NCI-H748 treated with DMSO at 0.1 percent for 48 hours (cell line): ENCODE results near the gene TP53AIP1.

Experiments
- DNase-seq: peaks from one replicate; lab custom pipeline; 2025; lab: John Stamatoyannopoulos, UW

The TP53AIP1 gene

DNA sequence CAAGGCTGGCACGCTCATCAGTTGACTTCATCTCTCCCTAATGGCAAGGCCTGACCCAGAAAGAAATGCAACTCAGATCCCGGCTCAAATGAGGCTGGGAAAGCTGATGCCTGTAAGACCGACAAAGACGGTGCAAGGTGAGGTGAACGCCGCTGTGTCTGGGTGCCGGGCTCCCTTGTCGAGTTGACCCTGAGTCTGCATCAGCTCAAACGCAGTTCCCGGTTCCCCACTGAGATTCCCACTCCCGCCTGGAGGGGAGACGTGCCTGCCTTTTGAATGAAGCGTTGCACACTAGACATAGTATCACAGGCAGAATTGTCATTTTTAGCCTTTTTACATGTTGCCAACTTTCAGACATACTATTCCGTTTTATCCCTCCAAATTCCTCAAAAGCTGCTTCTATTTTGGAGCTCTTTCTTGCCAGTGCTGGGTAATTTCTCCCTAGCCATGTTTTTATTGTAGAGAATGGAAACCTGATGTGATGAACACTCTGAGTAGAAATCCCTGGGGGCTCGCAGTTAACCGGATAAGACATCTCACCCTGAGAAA is 831 bp upstream of the TP53AIP1 start:
- DNase-seq = no peak

DNA sequence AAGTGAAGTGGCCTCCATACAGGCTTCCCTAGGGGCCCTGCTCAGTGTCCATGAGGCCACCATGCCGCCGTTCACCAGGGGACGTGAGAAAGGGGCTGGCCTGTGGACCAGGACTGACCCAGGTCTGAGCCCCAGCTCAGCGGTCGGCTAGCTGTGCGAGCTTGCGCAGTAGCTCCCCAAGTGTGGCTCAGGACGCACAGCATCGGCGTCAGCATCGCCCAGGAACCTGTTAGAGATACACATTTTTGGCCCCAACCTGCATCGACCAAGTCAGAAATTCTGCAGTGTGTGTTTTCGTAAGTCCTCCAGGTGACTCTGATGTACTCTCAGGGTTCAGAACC is 429 bp downstream of the TP53AIP1 start:
- DNase-seq = no peak

DNA sequence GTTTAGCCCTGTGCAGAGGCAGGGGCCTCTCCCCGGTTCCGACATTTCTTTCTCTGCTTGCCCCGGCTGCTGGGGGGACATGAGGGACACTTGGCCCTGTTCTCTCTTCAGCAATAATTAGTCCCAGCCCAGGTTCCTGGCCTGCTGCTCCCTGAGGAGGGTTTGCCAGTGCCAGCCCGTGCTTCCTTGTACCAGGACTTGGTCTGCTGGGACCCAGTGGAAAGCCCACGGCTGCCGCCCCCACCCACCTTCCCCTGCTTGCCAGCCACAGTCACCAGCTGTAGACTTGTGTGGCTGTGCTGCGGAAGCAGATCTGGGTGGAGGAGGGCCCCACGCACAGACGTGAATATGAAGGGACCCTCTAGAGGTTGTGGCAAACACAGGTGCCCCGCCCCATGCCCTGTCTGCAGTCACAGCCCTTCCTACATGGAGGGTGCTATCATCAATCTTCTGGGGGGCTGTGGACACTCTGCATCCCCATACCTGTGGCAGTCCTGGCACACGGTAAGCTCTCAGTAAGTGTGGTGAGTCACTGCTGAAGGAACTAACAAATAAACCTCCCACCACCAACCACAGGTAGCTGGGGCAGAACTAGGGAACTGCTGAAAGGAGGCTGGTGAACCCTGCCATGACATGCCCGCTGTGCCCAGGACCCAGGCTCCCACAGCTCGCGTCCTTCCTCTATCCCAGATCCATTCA is 949 bp downstream of the TP53AIP1 start:
- DNase-seq = no peak

DNA sequence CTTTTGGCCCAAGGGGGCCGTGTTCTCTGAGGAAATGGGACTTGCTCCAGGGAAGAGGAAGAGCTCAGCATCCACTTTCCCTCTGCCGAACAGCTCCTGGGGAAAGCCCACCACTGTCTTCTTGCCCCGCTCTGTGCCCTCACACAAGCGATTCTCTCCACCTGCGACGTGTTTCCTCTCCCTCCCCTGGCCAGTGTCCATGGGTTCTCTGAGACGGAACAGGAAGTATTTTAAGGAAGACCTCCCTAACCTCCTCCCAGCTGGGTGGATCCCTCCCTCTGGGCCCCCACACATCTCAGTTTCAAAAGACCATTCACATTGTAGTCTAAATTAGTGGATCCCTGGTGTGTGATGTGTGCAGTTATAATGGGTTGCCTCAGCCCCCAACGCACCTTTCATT is 1.6 kb downstream of the TP53AIP1 start:
- DNase-seq = no peak

DNA sequence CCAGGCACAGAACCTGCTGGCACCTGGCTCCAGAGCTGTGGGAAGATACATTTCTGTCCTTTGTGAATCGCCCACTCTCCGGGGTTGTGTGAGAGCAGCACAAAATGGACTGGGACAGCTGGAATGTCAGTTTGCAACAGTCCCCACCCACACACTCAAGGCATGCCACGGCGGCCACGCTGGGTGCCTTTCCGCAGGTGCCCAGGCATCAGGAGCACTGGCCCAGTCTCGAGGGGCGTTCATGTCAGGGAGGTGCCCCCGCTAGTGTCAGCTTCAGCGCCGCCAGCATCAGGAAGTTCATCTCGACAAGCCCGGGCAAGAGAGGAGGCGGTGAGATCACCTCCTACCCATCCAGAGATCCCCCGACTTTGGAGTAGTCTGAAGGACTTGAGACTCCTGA is 2.1 kb downstream of the TP53AIP1 start:
- DNase-seq = no peak

DNA sequence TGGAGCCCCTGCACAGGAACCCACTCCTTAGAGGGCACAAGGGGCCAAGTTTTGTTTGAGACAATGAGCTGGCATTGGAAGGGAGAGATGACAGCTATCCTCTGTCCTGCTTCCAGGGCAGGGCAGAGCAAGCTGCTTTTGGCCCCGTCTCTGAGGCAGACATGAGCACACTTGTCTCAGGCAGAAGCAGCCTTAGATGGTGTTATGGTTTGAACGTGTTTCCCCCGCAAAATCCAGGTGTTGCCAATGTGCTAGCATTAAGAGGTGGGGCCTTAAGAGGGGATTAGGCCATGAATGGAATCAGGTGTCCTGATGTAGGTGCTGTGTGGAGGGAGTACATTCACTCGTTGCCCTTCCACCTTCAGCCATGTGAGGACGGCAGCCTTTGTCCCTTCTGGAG is 2.5 kb downstream of the TP53AIP1 start:
- no peak for DNase-seq

DNA sequence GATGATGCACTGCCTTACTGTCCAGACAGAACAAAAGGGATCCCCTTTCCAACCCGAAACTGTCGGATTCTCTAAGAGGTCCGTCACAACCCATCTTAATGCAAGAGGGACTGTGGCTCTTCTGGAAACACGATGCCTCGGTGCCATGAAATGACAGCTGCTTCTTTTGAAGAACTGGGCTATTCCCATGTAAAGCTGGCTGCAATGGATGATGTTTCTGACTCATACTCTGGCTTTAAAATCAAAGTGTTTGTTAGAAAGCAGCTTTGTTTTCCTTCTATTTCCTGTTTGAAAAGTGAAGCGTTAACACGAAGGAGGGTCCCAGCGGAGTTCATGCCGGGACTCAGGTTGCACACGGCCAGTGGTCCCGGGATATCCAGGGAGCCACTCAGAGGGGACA is 3.1 kb downstream of the TP53AIP1 start:
- no peak for DNase-seq

DNA sequence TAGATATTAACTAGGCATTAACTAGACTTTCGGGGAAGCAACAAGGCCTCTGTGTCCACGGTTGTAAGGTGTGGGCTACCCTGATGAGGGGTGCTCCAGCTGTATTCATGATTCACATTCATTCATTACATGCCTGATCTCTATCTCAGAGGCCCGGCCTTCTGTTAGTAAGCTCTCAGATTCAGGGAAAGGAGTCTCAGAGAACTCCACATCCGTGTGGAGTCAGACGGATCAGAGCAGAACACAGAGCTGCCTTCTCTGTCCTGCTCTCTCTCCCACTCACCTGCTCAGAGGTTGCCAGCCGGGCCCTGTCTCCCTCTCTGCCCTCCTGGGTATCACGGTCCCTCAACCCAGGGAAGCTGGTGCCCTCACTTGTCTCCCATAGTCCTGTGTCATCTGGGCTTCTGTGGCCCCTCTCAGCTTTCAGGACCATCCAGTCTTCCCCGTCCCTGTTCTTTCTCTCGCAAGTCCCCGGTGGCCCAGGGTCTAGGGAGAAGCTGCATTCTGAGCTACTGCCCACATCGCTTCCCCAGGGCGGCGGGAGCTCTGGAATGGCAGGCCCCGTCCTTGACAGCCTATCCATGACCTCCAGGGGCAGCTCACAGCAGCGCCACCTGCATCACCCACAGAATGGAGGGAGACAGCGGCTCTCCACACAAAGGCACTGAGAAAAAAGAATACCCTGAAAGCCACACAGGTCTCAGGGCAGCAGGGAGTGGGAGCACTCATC is 4.3 kb downstream of the TP53AIP1 start:
- DNase-seq = no peak

DNA sequence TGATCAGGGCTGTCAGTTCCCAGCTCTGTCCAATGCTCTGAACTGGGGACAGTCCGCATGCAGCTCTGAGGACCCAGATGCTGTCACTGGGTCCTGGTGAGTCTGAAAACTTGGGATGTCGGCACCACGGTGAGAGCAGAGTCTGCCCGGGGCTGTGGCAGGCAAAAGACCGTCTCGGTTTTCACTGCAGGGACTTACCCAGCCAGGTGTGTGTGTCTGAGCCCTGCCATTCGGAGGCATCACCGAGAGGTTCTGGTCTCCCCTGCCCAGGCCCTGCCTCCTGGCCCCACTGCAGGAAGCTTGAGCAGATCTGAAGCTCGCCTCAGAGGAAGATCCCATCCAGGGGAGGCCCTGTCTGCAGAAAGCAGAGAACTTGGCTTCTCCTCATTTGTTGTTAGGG is 5.2 kb downstream of the TP53AIP1 start:
- DNase-seq = no peak

DNA sequence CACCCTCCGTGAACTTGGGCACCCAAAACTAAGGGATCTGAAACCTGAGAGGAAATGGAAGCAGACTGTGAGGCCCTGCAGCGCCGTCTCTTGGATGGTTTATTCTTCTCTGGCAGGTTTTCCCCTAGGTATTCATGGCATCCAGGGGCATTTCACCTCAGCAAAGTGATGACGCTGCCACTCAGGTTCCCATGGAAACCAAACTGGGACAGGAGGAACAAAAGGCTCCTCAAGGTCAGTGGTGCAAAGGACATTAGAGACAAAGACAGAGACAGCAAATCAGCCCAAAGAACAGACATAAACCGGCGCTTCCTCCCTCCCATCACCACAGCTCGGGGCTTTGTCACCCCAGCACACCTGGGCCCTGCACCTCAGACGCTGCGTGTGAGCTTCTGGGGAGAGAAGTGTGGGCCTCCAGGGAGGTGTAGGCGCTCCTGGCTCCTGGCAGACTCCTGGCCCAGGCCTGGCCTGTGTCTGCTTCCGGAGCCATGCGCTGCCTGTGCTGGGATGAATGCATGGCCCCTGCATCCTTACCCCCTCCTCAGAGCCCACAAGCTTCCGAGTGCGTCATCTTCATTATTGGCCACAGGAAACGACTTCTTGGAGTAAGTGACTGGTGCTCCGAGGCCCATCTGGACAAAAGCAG is 5.9 kb downstream of the TP53AIP1 start:
- no peak for DNase-seq

DNA sequence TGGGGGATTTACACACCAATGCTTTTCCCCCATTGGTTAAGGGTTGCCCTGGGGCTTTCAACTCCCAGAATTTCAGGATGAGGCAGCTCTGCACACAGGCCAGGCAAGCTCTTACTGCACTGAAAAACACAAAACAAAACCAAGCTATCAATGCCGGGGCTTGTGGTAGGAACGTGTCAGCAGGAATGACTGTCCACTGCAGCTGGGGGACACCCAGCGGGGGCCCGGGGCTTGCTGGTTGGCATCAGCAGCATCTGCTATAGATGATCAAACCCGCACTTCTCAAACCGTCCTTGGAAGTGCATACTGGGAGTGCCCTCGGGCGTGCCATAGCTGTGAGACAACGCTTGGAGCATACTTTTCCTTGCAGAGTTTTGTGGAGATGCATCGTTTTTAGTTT is 7.7 kb downstream of the TP53AIP1 start:
- DNase-seq = no peak

DNA sequence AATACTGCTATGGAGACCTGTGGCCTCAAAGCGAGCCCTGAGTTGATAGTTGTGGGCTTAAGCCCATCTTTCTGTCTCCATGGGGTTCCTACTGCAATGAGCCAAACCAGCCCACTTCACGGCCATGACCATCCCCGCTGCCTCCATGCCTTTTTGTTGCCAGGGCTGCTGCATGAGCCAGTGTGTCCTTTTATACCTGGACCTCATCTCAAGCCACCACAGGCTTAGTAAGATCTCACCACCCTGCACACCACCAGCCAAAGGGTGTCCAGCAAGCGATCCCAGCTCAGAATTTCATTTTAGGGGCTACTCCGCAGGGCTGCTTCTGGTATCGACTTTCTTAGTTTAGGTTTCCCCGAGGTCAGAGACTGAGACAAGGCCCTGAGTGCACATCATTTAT is 8.3 kb downstream of the TP53AIP1 start:
- DNase-seq = no peak

DNA sequence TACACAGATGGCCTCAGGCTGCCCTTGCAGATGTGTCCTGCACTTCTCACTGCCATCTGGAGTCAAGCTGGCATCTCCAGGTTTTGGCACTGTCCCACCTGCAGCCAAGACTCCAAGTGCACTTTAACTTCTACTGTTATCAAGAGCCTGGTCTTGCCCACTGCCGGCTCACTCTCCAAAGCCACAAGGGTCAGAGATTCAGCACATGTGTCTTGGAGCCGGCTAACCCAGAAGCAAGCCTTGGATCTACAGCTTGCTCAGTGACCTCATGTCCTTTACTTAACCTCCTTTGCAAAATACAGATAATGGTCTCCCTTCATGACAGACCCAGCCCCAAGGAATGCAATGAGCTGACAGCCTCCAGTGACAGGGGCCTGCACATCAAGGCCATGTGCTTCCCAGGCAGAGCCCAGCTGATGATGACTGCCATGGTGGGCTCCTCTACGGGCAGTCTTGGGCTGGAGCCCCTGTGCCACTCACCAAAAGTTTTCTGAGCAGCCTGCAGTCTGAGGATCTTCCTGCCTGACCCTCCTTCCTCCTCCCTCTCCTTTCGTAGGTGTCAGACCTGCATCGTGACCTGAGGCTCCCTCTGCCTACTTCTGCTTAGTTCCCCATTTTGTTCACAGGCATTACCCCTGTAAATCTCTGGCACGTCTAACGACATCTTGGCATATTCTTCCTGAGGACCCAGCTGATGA is 9.0 kb downstream of the TP53AIP1 start:
- DNase-seq = no peak

DNA sequence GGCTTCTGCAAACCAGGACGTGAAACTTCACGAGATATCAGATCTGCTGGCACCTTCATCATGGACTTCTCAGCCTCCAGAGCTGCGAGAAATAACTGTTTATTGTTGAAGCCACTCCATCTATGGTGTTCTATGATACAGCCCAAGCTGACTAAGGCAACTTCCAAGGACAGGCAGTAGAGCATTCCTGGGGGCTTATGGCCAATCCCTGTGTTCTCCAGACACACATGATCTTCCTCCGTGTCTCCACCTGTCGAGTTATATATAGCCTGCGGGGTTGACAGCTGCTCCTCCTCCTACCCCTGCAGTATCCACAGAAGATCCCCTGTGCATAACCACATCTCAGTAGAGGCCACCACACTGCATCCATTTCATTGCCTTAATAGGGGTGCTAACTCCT is 11.0 kb downstream of the TP53AIP1 start:
- DNase-seq = no peak

DNA sequence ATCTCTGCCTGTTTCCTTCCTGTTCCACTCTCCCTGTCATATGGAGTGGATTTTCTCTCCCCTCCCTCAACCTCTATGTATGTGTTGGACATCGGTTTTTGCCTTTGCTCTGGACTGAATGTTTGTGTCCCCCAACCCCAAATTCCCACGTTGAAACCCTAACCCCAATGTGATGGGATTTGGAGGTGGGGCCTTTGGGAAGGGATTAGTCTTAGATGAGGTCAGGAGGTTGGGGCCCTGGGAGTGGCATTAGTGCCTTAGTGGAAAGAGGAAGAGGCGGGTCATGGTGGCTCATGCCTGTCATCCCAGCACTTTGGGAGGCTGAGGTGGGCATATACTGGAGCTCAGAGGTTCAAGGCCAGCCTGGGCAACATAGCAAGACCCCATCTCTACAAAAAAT is 11.6 kb downstream of the TP53AIP1 start:
- DNase-seq = no peak

DNA sequence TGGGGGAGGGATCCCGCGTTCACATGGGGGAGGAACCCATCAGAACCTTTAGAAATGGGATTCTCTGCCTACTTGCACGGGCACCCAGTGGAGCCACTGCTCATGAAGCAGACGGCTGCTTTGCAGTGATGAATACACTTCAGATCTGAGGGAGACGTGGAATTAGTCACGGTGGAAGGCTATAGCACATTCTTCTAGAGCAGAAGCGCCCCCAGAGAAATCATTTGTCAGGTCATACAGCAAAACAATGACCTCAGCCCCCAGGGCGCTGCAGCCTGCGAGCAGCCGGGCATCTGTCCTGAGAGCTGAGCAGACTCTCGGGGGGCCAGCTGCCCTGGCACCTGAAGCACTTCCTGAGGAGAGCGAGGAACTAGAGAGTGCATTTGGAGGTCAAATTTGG is 12.7 kb downstream of the TP53AIP1 start:
- DNase-seq = no peak

DNA sequence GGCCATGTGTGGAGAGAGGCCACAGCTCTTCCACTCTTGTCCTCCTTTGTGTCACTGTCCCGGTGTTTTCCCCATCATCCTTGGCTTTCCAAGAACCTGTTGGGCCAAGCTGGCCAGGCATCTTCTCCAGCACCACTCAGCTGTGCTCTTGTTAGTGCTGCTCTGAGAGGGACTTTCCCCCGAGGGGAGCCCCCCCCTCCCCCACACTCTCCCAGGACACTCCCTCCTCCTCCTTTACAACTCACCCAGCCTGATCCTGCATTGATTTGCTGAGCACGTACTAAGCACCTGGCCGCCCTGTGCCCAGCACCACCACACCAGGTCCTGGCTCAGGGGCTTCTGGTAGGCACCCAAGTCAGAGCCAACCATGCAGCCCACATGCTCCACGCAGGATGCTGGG is 13.2 kb downstream of the TP53AIP1 start:
- no peak for DNase-seq

DNA sequence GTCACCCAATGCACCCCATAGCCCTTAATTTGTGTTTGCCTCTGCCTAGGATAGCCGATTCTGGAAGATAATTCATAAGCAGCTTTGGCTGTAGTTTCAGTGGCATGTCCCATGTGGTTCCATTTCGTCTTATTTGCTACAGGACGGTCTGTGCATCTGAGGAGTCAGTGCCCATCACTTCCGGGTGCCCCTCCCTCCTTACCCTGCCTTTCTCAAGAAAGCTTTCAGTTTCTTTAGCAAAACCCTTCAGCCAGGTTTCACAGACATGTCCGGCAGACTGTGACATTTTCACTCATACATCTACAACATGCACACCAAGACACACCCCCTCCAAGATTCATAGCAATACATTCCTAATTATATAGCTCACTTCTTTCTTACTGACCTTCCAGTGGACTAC is 14.3 kb downstream of the TP53AIP1 start:
- no peak for DNase-seq

DNA sequence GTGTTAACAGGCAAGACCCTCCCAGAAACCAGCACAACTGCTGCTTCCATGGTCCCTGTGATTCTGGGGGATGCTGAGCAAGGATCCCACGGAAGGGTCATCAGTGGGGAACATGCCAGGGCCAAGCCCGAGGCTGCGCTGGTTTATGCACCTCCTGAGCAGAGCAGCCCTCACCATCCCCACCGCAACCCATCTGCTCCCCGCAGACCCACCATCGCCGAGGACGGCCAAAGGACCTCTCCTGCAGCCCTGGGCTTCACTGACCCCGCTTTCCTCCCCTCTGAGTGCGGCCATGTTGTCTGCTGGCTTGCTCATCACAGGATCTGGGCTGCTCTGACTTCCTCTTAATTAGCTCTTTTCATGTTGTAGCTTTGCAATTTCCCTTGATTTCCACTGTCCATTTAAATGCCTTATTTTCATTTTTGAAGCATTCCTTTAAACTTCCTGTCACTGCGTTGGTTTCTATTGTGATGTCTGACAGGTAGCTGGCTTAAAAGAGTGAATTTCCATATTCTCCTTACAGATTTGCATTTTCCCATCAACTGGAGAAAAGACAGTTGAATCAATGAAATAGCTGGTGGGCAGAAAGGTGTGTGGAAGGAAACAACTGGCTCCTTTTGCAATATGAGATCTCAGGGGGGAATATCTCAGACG is 14.9 kb downstream of the TP53AIP1 start:
- DNase-seq = no peak

DNA sequence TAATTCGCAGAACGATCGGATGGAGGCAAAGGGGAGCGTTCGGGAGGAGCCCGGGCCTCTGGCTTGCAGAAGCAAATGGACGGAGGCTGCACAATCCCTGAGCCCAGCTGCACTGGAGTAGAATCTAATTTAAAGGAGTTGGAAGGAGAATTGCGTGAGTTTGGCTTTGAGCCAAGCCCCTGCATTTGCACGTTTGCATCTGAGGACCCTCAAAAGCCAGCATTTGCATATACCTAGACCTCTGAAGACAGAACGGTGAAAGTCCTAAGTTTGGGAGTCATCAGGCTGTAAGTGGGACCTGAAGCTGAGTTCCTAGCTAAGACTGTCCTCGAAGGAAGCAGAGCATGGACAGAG is 15.6 kb downstream of the TP53AIP1 start:
- DNase-seq = no peak

DNA sequence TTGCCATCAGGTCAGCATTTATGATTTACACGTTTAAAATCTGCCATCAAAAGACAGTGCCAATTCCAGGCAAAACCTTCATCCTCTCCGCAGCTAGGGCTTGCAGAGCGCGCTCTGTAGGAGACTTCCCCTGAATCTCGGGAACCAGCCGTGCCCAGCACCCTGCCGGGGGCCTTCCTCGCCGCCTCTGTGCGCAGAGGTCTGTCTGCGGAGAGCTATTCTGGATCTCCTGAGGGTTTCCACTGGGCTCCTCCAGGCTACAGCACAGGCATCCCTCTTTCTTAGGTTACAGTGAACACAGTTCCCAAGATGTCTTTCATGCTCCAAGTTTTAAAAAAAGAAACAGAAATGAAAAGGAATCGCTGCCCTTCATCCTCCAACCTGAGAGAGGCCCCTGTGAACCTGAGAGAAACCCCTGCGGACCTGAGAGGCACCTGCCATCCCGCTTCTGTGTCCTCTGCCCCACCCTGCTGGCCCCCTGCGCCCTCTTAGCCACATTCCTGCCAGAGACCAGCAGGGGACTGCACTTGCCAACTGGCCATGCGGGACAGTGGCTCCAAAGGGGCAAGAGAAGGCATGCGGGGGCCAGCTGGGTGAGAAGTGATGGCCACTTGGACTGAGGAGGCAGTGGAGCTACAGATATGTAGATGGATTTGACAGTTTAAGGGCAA is 16.1 kb downstream of the TP53AIP1 start:
- DNase-seq = no peak

DNA sequence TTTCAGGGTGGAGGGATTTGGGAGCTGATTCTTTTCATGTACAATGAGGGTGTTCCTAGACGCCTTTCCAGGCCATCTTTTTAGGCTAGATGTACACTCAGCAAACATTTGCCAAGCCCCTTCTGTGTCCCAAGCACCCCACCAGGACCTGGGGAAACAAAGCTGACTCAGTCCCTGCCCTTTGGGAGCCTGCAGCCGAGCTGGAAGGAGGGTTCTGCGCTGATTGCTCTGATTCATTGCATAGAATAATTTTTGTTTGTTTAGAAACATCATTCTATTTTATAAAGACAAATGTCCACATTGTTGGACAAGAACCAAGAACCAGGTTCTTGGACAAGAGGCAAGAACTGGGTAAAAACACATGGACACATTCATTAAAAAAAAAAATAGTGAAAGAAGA is 16.7 kb downstream of the TP53AIP1 start:
- DNase-seq = no peak
